Tibial nerve (tissue), 4 donors: ENCODE results near the gene ACAD9. TPM values are rescaled to one million over a fixed set of nuclear protein-coding genes. Genes with fewer than 3 reads are reported as not detected.

Source experiments
- DNase-seq, 2 donors: peaks; one replicate each; pipeline ENCODE4 v3.0.0-alpha.2; 2019; ENCODE audit warnings: low spot score in 2 of 2
- H3K27ac ChIP-seq, 4 donors: fragments of 200-600 bp; sonication (generic) in 3 of 4; one replicate each; pipeline ENCODE4 v1.5.1; 2017 to 2019; ENCODE audit warnings: mild to moderate bottlenecking in 1 of 4
- H3K27me3 ChIP-seq, 2 donors: fragments of 200-600 bp; sonication (generic) in 1 of 2; one replicate each; pipeline versions ENCODE4 v1.5.1 to v1.6.0; 2017 to 2019
- H3K36me3 ChIP-seq, 3 donors: fragments of 200-600 bp; sonication (generic); one replicate each; pipeline ENCODE4 v1.5.1; 2018 to 2019
- H3K4me1 ChIP-seq, 4 donors: fragments of 200-600 bp; sonication (generic) in 3 of 4; one replicate each; pipeline ENCODE4 v1.5.1; 2017 to 2019
- H3K4me3 ChIP-seq, 4 donors: fragments of 200-600 bp; sonication (generic) in 3 of 4; one replicate each; pipeline ENCODE4 v1.5.1; 2017 to 2019; ENCODE audit warnings: mild to moderate bottlenecking in 1 of 4, moderate library complexity in 1 of 4
- H3K9me3 ChIP-seq, 4 donors: fragments of 200-600 bp; sonication (generic) in 3 of 4; one replicate each; pipeline ENCODE4 v1.5.1; 2017 to 2019
- EP300 ChIP-seq, 2 donors: sonication (generic); formaldehyde crosslinking; IDR thresholded peaks; one replicate each; pipeline ENCODE4 v1.6.1; 2017; ENCODE audit warnings: antibody characterized with exemption in 2 of 2, mild to moderate bottlenecking in 1 of 2
- POLR2A ChIP-seq, 2 donors: fragments of 450-650 bp; IDR thresholded peaks; one replicate each; pipeline ENCODE4 v1.6.1; 2017; ENCODE audit warnings: antibody characterized with exemption in 2 of 2, mild to moderate bottlenecking in 2 of 2, moderate library complexity in 2 of 2
- WGBS, 2 donors: methylation state at CpG; one replicate each; pipeline ENCODE4 v1.1.5; 2018; 5-methylcytosine and 5-hydroxymethylcytosine counted together
- total RNA-seq, 4 donors: library from RNA; depleted of rRNA; stranded (reverse); fragments of >200 nt; gene quantifications; one replicate each; pipeline ENCODE4 v1.1.0, GENCODE V29; 2016
- TF ChIP-seq, protein P1 (sequence below), 5 experiments: fragments of 200-600 bp in 3 of 5; fragments of 450-650 bp in 2 of 5; sonication (generic) in 3 of 5; IDR thresholded peaks; one replicate each; pipeline ENCODE4 v1.5.1; 2016 to 2019; ENCODE audit warnings: antibody characterized with exemption in 5 of 5, mild to moderate bottlenecking in 3 of 5, moderate library complexity in 2 of 5

ACAD9 gene
- total RNA-seq, 4 donors from 2014 or later, result 49.6 to 81.9 (median 63.7) TPM

DNA sequence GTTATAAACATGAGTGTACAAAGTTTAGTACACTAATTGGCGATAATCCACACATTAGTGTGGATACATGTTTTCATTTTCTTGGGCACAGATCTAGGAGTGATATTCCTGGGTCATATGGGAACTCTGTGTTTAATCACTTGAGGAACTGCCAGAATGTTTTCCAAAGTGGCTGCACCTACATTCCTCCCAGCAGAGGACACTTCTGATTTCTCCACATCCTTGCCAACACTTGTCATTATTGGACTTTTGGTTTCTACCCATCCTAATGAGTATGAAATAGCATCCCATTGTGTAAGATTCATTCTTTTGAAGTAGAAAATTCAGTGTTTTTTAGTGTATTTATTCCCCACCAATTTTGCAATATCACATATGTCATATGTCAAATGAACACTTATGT, 60.8 kb downstream of the ACAD9 start:
- 93 to 96% methylated on average over 1 of the region's 1 CpG for WGBS, 2 donors
- H3K9me3 ChIP-seq, result no peaks in the 10 kb centered on the region
- no peak for TF ChIP-seq POLR2A (IDR thresholded peaks at IDR 0.05)
- TF ChIP-seq, protein P1, sequence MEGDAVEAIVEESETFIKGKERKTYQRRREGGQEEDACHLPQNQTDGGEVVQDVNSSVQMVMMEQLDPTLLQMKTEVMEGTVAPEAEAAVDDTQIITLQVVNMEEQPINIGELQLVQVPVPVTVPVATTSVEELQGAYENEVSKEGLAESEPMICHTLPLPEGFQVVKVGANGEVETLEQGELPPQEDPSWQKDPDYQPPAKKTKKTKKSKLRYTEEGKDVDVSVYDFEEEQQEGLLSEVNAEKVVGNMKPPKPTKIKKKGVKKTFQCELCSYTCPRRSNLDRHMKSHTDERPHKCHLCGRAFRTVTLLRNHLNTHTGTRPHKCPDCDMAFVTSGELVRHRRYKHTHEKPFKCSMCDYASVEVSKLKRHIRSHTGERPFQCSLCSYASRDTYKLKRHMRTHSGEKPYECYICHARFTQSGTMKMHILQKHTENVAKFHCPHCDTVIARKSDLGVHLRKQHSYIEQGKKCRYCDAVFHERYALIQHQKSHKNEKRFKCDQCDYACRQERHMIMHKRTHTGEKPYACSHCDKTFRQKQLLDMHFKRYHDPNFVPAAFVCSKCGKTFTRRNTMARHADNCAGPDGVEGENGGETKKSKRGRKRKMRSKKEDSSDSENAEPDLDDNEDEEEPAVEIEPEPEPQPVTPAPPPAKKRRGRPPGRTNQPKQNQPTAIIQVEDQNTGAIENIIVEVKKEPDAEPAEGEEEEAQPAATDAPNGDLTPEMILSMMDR (IDR thresholded peaks at IDR 0.05), result no peak
- no peak for TF ChIP-seq EP300 (IDR thresholded peaks at IDR 0.05)
- no peak overlapping the region for H3K27ac ChIP-seq
- H3K4me3 ChIP-seq, result no peak overlapping the region
- no peaks in the 10 kb centered on the region for H3K36me3 ChIP-seq
- no peak for DNase-seq
- peaks cover 0 to 2% of the 10 kb centered on the region in 2 donors for H3K27me3 ChIP-seq
- no peaks in the 10 kb centered on the region for H3K4me1 ChIP-seq

DNA sequence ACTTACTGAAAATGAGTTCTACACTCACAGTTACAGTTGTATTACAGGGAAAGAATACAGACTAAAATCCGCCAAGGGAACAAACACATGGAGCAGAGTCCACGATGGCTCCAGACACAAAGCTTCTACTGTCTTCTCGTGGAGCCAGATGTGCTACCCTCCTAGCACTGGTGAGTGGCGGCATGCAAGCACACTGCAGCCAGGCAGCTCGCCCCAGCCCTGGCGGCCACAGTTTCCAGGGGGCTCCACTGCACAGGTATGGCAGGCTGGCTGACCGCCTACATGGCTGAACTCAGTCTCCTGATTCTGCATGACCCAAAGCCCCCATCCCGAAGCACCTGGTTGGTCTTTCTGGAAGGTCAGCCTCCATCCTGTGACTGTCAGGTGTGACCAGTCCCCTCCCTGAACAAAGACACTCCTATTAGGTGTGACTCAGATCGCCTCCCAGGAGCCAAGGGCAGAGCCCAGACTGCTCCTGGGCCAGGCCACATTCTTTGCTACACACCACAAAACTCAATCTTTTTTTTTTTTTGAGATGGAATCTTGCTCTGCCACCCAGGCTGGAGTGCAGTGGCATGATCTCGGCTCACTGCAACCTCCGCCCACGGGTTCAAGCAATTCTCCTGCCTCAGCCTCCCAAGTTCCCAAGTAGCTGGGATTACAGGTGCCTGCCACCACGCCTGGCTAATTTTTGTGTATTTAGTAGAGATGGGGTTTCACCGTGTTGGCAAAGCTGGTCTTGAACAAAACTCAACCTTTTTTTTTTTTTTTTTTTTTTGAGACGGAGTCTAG, 62.9 kb downstream of the ACAD9 start:
- 80 to 83% methylated on average over 14 to 15 of the region's 15 CpGs for WGBS, 2 donors
- Histone ChIP-seq H3K4me3 (no peak overlapping the region), H3K27me3 (no peaks in the 10 kb centered on the region), H3K4me1 (no peaks in the 10 kb centered on the region), H3K9me3 (no peaks in the 10 kb centered on the region), H3K27ac (no peak overlapping the region), H3K36me3 (no peaks in the 10 kb centered on the region)
- TF ChIP-seq POLR2A (IDR thresholded peaks at IDR 0.05) (no peak), EP300 (IDR thresholded peaks at IDR 0.05) (no peak)
- TF ChIP-seq, protein P1 (IDR thresholded peaks at IDR 0.05), result no peak
- DNase-seq, result no peak

DNA sequence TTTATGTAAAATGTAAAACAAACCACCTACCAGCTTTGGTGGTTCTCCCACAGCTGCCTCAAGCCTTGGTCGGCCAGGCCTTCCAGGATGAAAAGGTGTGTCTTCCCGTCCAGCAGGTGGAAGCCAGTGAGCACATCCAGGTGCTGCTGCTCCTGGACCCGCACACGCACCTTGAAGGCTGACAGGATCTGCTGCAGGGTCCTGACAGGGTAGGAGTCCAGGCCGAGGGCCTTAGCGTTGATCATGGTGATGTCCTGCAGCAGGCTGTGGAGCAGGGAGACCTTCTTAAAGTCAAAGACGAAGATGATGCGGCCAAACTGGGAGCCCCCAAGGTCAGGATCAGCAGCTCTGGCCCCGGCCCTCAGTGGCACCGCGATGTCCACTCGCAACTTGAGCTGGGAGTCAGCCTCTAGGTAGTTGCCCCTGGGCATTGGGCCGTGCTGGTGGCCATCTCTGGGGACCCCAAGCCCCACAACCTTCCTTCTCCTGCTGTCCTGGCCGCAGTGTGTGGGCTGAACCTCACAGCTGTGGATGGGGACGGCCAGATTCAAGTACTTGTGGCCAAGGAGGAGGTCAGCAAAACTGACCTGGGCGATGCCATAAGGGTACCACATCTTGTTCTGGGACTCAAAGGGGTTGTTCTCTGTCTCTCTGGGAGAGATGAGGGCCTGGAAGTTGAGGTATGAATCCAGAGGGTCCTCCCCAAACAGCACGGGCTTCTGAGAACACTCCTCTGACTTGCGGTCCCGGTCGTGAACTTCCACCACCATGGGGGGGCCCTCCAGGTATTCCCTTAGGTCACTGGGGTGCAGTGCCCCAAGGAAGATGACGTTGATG, 65.8 kb downstream of the ACAD9 start:
- Histone ChIP-seq H3K36me3 (no peaks in the 10 kb centered on the region), H3K4me3 (no peak overlapping the region), H3K27me3 (no peaks in the 10 kb centered on the region), H3K4me1 (no peaks in the 10 kb centered on the region), H3K27ac (no peak overlapping the region), H3K9me3 (no peaks in the 10 kb centered on the region)
- 86% methylated on average over 20 to 21 of the region's 21 CpGs for WGBS, 2 donors
- TF ChIP-seq, protein P1 (IDR thresholded peaks at IDR 0.05), result no peak
- TF ChIP-seq EP300 (IDR thresholded peaks at IDR 0.05) (no peak), POLR2A (IDR thresholded peaks at IDR 0.05) (no peak)
- DNase-seq, result no peak

DNA sequence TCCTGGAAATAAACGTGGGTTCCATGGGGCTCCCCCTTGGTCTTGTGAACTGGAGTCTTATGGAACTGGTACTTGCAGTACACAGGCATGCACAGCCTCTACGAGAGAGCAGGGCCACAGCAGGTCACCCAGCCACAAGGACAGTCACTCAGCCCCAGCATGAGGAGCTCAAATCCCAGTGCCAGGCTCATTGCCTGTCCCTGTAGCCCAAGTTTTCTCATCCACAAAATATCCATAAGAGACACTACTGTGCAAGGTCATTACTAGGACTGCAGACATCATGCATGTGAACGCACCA, 66.4 kb downstream of the ACAD9 start:
- H3K9me3 ChIP-seq, result no peaks in the 10 kb centered on the region
- no peak for DNase-seq
- TF ChIP-seq EP300 (IDR thresholded peaks at IDR 0.05) (no peak), POLR2A (IDR thresholded peaks at IDR 0.05) (no peak)
- TF ChIP-seq, protein P1 (IDR thresholded peaks at IDR 0.05), result no peak
- WGBS, 2 donors, result 62 to 77% methylated on average over 3 of the region's 3 CpGs
- H3K4me3 ChIP-seq, result no peak overlapping the region
- H3K4me1 ChIP-seq, result no peaks in the 10 kb centered on the region
- no peaks in the 10 kb centered on the region for H3K36me3 ChIP-seq
- H3K27me3 ChIP-seq, result no peaks in the 10 kb centered on the region
- no peak overlapping the region for H3K27ac ChIP-seq

DNA sequence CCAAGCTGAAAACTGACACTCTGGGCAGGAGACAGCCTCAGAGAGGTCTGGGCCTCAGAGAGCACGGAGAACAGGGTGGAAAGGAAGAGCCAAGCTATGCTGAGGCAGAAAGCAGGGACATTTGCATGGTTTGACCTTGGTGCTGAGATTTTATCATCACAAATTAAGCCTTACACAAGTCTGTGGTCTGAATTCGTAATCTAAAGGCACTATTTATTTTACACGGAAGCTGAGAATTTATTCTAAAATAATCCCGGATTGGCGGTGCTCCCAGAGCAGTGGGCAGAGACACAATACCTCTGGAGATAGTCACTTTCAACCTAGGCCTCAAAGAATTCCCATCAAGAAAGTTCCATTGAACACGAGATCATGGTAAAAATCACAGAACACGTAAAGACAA, 67.0 kb downstream of the ACAD9 start:
- 72 to 75% methylated on average over 7 of the region's 7 CpGs for WGBS, 2 donors
- no peak for DNase-seq
- no peaks in the 10 kb centered on the region for H3K36me3 ChIP-seq
- H3K4me1 ChIP-seq, result no peaks in the 10 kb centered on the region
- H3K4me3 ChIP-seq, result no peak overlapping the region
- H3K27ac ChIP-seq, result no peak overlapping the region
- TF ChIP-seq POLR2A (IDR thresholded peaks at IDR 0.05), result no peak
- TF ChIP-seq, protein P1 (IDR thresholded peaks at IDR 0.05), result no peak
- no peak for TF ChIP-seq EP300 (IDR thresholded peaks at IDR 0.05)
- H3K27me3 ChIP-seq, result no peaks in the 10 kb centered on the region
- H3K9me3 ChIP-seq, result no peaks in the 10 kb centered on the region
